HG02870 (cell line): ENCODE results near the gene LATS2.

ENCODE experiments used
- ATAC-seq: cut with Tn5 transposase; IDR thresholded peaks from one replicate; pipeline ENCODE4 v1.9.1; 2021; ENCODE audit warnings: mild to moderate bottlenecking, moderate library complexity; ENCODE audit not compliant: unreplicated experiment

LATS2 gene

DNA sequence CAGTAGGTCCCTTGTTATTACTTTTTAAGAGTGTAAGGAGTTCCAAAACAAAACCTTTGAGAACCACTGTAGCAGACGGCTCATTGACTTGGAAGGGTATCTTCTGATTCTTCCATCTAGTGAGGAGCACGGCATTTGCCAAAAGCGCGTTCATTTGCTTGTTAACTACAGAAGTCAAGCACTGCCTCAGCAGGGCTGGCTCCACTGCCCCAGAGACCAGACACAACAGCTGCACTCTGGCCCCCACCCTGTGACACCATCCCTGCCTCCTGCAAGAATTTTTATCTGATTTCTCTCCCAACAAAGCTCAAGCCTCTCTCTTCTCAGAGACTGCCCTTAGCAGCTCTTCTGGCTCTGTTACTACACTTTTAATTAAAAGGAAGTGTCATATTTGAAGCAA, 138.1 kb downstream of the LATS2 start:
- ATAC-seq = no peak
